GM21825 (cell line): ENCODE data around the gene RANGRF.

Experiments
- ATAC-seq: cut with Tn5 transposase; IDR thresholded peaks from one replicate; pipeline ENCODE4 v1.9.1; 2021; ENCODE audit warnings: mild to moderate bottlenecking, moderate library complexity; ENCODE audit not compliant: unreplicated experiment

RANGRF gene

DNA sequence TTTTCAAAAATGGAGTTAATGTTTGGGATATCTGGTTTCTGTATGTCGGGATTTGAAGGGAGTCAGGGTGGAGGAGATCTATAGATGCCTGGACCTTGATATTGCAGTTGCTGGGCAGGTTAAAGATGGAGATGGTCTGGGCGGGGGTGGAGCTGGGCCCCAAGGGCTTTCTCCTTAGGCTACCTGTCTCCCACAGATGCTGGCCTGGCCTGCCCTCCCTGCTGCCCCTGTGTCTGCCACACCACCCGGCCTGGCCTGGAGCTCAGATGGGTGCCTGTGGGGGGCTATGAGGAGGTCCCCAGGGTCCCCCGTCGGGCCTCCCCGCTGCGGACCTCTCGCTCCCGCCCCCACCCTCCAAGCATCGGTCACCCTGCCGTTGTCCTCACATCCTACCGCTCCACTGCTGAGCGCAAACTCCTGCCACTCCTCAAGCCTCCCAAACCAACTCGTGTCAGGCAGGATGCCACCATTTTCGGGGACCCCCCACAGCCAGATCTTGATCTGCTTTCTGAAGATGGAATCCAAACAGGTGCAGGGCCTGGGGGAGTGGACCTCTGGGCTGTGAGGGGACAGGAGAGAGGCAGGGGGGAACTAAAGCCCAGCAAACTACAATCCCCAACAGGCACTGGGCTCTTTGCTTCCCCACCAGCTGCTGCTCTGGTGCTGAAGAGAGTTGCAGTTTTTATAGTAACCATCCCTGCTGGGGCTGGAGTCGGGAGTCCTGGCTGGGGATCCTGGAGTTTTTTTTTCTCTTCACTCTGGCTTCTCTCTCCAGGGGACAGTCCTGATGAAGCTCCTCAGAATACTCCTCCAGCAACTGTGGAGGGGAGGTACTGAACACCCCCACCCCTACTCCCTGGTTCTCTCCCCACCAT lies 24.5 kb downstream of the RANGRF start:
- no peak for ATAC-seq

DNA sequence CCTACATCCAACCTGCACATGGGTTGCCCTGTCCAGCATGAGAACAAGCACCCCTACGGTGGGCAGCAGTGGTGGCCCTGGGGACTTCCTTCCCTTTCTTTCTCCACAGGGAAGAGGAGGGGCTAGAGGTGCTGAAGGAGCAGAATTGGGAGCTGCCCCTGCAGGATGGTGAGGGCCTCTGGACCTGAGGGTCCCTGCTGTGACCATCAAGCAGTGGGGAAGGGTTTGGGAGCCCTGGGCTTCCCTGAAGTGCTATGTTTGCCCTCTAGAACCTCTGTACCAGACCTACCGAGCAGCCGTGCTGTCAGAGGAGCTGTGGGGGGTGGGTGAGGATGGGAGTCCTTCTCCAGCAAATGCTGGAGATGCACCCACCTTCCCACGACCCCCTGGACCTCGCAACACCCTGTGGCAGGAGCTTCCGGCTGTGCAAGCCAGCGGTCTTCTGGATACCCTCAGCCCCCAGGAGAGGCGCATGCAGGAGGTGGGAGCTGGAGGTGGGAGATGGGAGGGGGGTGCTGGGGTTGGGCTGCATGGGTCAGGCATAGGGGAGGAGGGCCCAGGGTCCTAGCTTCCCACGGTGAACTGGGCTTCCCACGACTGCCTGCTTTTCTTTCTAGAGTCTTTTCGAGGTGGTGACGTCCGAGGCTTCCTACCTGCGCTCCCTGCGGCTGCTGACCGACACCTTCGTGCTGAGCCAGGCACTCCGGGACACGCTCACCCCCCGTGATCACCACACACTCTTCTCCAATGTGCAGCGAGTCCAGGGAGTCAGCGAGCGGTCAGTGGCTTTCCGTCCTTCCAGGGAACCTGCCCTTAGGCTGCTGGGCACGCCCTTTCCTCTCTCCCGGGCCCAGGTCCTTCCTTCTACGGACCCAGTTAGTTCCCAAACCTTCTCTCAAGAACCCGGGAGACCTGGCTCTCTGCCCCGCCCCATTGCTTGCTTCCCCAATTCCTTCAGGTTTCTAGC lies 26.6 kb downstream of the RANGRF start:
- no peak for ATAC-seq

DNA sequence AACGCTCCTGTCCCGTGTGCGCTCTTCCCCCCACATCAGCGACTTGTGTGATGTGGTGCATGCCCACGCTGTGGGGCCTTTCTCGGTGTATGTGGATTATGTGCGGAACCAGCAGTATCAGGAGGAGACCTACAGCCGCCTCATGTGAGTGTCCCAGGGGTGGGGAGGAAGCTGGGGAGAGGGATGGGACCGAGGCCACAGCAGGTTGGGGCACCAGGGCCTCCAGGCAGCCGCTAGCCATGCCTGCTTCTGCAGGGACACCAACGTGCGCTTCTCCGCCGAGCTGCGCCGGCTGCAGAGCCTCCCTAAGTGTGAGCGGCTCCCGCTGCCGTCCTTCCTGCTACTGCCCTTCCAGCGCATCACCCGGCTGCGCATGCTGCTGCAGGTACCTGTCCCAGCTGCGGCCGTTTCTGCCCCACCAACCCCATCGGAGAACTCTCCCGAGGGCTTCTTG lies 27.3 kb downstream of the RANGRF start:
- no peak for ATAC-seq

DNA sequence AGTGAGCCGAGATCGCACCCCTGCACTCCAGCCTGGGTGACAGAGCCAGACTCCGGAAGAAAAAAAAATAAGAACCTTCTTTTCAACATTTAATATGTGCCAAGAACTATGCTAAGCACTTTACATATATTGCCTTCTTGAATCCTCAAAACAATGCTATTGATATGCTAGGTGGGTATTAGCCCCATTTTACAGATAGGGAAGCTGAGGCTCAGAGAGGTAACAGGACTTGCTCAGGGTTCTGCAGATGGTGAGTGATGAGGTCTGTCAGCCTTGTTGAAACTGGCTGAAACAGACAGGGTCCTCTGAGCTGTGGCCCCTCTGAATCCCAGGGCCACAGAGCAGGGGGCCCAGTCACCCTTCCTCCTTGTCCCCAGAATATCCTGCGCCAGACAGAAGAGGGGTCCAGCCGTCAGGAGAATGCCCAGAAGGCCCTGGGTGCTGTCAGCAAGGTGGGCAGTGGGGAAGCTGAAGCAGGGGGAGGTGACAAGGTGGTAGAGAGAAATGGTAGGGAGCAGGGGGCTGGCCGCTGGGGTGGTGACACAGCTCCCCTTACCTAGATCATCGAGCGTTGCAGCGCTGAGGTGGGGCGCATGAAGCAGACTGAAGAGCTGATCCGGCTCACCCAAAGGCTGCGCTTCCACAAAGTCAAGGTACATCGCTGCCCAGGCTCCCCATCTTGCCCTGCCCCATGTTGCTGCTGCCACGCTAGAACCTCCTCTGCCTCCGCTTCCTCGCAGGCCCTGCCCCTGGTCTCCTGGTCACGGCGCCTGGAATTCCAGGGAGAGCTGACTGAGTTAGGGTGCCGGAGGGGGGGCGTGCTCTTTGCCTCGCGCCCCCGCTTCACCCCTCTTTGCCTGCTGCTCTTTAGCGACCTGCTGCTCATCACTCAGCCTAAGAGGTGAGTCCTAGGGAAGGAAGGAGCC lies 29.8 kb downstream of the RANGRF start:
- ATAC-seq = no peak

DNA sequence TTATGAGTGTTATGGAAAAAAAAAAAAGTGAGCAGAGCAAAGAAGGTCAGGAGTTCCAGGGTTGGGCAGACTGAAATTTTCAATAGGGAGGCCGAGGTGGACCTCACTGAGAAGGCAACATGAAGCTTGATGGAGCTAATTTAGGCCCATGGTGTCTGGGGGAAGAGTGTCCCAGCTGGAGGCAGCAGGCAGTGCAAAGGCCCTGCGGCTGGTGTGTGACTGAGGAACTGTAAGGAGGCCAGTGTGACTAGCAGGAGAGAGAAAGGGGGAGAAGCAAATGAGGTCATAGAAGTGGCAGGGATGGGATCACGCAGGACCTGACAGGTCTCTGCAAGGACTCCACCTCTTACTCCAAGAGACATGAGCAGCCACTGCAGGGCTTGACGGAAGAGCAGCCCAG lies 31.8 kb downstream of the RANGRF start:
- no peak for ATAC-seq

DNA sequence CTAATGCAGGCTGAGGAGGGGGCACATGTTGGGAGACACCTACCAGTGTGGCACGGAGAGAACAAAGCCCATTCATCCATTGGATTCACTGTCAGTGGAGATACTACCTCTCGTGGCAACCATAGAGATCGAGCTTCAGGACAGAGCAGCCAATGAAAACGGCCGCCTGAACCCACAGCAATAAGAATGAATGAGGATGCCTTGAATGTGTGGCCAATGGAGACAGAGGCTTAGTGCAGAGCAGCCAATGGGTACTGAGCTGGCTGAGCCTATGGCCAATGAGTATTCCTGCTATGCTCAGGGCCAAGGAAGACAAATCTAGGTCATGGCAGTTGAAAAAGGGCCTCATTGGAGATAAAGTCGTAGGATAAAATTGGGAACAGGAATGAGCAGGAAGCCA lies 32.5 kb downstream of the RANGRF start:
- no peak for ATAC-seq

DNA sequence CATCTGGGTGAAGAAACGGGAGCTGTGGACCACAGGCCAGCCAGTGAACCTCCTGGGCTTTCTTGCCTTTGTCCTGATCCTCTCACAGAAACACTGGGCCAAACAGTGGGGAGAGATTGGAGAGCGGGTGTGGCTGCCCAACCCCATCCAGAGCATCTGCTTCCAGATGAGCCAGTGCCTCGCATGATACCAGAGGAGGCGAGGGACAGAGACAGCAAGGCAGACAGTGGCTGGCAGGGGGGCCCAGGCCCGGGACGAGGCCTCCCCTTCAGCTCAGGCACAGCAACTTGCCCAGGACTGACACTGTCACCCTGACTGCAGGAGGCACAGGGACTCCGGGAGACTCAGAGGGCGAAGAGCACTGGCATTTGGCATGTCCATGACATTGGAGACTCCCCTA lies 33.6 kb downstream of the RANGRF start:
- no peak for ATAC-seq

DNA sequence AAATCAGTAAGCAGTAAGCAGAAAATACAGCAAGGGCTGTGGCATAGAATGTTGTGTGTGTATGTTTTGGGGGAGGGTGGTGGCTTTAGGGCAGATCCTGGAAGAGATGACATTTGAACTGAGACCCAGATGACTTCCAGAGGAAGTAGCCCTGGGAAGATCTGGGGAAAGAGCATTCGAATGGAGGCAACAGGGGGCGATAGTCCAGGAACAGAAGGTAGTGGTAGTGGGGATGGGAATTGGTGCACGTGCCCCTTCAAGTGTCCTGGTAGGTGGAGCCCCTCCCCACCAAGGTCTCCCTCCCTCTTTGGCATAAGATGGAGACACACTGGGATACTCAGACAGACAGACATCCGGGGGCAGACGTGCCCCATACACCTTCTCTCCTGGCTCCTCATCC lies 35.7 kb downstream of the RANGRF start:
- no peak for ATAC-seq

DNA sequence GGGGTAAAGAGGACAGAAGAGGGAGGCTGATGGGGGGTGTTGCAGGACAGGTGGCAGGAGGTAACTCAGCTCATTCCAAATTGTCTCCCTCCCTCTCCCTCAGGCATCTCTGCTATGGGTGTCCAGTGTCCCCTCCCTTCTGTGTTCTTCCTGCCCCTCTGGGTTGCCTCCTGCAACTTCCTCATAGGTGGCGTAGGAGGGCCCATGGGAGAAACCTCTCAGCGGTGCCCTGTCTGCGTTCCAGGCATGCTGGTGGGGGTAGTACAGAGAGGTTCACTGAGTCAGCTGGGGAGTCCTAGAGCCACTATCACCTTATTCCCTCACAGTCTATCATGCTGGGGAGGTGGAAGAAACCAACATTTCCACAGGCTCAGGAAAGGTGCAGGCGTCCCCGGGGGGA lies 36.5 kb downstream of the RANGRF start:
- no peak for ATAC-seq

DNA sequence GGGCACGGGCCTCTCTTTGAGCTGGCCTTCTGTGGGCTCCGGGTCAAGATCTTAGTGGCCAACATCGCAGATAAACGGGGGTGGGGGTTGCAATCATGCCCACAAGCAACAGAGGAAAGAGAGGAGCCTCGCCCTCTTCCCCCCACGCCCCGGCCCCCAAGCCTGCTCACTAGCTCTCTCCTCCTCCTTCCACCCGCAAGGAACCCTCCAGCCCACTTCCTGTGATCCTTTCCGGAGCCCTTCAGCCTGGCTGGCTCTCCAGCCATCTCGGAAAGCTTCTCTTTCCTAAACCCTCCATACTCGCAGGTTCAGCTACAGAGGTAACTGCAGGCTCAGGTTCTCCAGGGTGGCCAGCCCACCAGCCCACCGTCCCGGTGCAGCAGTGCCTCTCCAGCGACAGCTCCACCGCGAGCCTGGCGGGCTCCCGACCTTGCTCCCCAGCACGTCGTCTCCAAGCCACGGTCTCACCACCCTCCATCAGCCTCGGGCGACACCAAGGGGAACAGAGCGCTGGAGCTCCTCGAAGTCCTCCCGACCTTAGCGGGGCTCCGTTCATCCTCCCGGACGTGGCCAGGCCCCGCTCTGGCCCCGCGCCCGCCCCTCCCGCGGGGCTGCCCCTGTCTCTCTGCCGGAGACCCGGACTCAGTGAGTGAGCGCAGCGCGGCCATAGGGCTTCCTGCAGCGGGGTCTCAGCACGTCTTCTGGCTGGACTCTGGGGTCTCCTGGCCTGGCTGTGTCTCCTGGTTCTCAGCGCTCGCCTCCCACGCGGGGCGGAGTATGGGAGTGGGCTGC lies 38.2 kb downstream of the RANGRF start:
- no peak for ATAC-seq

DNA sequence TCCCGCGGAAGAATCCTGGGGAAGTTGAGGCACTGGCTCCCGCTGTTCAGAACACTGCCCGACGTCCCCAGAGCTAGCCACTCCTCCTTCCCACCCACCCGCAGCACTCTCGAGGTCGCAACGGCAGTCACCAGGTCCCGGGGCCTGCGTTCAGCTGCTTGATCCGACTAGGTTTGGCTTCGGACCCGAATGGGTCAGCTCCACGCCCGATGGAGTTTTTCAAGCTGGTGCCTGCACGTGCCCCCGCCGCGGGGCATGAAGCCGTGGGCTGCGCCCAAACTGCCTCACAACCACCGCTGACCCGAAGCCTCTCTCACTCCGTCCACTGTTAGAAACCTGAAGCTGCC lies 38.8 kb downstream of the RANGRF start:
- ATAC-seq = no peak

DNA sequence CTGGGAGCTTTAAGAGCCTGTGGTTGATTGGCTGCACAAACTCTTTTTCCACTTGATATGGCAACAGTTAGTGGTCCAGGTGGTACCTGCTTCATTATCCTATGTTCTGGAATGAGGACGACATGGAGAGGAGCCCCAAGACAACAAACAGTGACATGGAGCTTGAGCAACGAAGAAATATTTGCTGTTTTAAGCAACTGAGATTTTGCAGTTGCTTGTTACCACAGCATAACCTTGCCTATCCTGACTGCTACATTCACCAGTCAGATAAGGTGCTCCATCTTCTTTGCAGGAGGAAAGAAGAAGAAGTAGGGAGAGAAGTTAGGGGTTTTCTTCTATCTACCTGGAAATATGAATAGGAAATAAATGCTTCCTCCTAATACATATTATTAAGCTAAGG lies 43.7 kb downstream of the RANGRF start:
- no peak for ATAC-seq

DNA sequence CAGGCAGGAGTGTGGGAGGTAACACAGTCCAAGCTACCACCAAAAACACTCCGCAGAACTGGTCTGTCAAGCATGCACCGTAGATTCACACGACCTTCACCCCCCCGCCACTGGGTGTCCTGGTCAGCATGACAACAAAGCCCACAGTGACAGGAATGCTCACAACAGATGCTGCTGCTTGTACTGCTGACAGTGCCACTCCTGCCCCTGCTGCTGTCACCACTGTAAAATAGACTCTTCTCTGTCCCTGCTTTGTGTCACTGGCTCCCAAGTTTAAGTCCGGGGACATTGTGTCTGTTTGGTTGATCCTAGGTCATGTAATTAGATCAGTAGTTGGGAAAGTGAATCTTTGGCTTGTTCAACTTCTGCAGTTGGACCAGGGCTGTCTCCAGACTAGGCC lies 44.2 kb downstream of the RANGRF start:
- ATAC-seq = no peak

DNA sequence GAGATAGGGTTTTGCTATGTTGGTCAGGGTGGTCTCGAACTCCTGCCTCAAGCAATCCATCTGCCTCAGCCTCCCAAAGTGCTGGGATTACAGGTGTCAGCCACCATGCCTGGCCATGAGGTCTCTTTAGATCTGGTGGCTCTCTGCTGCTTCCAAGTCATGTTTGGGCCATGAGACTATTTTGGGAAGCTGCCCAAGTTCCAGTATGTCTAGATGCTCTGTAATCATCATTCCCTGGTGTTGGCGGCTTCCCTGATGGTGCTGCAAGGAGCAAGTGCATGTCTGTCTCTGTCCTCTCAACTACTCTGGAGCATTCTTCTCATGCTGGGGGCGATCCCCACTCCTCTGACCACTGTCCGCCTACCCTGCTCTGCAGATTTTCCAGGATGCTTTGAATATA lies 44.8 kb downstream of the RANGRF start:
- ATAC-seq = no peak

DNA sequence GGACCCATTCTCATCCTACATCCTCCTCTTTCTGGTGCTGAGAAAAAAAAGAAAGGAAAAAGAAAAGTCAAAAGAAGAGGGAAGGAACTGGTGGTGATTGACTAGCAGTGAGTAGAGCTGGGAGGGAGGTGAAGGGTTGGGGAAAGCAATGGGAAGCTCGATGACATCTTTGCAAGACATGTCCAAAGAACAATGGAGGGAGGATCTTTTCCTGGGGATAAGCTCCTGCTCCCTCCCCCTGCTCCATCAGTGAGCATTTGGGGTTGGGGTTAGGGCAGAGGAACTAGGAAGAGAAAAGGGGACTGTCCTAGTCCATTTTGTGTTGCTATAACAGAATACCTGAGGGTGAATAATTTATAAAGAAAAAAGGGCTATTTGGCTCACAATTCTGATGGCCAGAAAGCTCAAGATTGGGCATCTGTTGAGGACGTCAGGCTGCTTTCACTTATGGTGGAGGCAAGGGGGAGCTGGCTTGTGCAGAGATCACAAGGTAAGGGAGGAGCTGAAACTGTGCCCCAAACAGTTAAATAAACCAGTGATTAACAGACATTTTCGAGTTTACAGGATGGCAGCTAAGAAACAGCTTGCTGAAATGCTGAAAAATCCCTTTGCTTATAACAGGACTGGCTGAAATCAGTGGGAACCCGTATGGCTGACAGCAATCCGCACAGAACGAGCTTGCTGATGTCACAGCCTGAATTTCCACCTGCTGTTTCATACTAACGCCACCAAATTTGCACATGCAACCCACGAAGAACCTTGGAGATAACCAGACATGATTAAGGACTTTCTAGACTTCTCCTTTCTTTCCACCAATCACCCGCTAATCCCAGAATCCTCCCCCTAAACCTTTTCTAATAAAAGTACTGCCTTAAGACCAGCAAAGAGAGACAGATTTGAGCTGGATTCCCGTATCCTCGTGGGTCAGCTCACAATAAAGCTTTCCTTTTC lies 49.6 kb downstream of the RANGRF start:
- no peak for ATAC-seq

DNA sequence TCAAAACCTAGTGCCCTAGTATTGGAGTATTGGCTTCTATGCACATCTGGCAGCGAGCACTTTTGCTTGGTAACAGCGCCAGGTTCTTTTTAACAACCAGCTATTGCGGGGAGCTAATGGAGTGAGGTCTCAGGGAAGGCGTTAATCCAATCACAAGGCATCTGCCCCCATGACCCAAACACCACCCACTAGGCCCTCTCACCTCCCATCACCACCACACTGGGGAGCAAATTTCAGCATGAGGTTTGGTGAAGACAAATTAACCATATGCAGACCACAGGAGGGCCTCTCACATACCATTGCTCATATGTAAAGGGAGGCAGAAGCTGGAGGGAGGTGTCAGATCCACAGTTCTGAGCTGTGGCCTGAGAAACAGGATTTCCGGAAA lies 50.3 kb downstream of the RANGRF start:
- no peak for ATAC-seq

DNA sequence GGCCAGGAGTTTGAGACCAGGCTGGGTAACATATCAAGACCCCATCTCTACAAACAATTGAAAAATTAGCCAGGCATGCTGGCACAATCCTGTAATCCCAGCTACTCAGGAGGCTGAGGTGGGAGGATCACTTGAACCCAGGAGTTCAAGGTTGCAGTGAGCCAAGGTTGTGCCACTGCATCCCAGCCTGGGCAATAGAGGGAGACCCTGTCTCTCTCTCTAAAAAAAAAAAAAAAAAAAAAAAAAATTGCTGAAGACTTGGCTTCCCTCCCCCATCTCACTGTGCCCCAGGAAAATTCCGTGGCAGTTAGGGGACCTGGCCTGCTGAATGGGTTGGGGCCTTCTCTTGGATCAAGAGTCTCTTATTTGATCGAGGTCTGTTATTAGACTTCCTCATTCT lies 51.1 kb downstream of the RANGRF start, which contains the start of gene ODF4:
Gene ODF4 (plus strand): TSS at position 301 of the 400 bp plus-strand sequence. CDS start 212 bp downstream, outside the sequence.
- no peak for ATAC-seq
